SK-N-SH (cell line): Measurements from ENCODE around the gene FERMT1. TPM values are rescaled to one million over a fixed set of nuclear protein-coding genes. Genes with fewer than 3 reads are reported as not detected.

ENCODE experiments used
- CTCF ChIA-PET: fragments of 300-600, 350-600 bp; formaldehyde crosslinking; extraction: SDS; loops from one replicate; lab custom pipeline; 2021; lab: Yijun Ruan, JAX
- POLR2A ChIA-PET: fragments of 350-600 bp; sonication (Branson Sonifier 250); formaldehyde crosslinking; extraction: SDS; loops from one replicate; lab custom pipeline; 2020; ENCODE audit warnings: antibody characterized with exemption, inconsistent platforms; lab: Yijun Ruan, JAX
- DNase-seq: peaks from one replicate; pipeline ENCODE4 v3.0.0; 2012
- H2AFZ ChIP-seq: fragments of 200-600 bp; sonication (generic); 2 replicates; pipeline ENCODE4 v1.8.1; 2016; ENCODE audit warnings: antibody characterized with exemption, mild to moderate bottlenecking, low read depth
- H3F3A ChIP-seq: fragments of 200-600 bp; sonication (generic); replicated peaks from 2 replicates; pipeline ENCODE3; 2016; ENCODE audit warnings: antibody characterized with exemption, mild to moderate bottlenecking; ENCODE audit not compliant: insufficient read depth
- H3K27ac ChIP-seq, 2 experiments: fragments of 200-500 bp in 1 of 2; fragments of 200-600 bp in 1 of 2; sonication (Bioruptor generic) in 1 of 2; sonication (generic), shearing (Covaris generic) in 1 of 2; 2 replicates each; pipeline versions ENCODE4 v1.5.1 to v1.6.1; 2014 to 2016; ENCODE audit warnings: low read depth in 2 of 2, inconsistent platforms in 1 of 2, low read length in 1 of 2, mild to moderate bottlenecking in 1 of 2, mixed read lengths in 1 of 2
- H3K27me3 ChIP-seq: fragments of 200-600 bp; sonication (generic), shearing (Covaris generic); 2 replicates; pipeline ENCODE4 v1.6.1; 2016; ENCODE audit warnings: mixed run types; ENCODE audit not compliant: insufficient read depth
- H3K36me3 ChIP-seq, 2 experiments: fragments of 200-500 bp in 1 of 2; fragments of 200-600 bp in 1 of 2; sonication (Bioruptor generic) in 1 of 2; sonication (generic) in 1 of 2; replicated peaks in 1 of 2; 2 replicates each; pipeline versions ENCODE3 to v1.5.1; 2014 to 2016; ENCODE audit warnings: low read length in 1 of 2, mild to moderate bottlenecking in 1 of 2; ENCODE audit not compliant: insufficient read depth in 2 of 2, control insufficient read depth in 1 of 2
- H3K4me1 ChIP-seq, 2 experiments: fragments of 200-500 bp in 1 of 2; fragments of 200-600 bp in 1 of 2; sonication (Bioruptor generic) in 1 of 2; sonication (generic), shearing (Covaris generic) in 1 of 2; 2 replicates each; pipeline versions ENCODE4 v1.5.1 to v1.6.1; 2014 to 2016; ENCODE audit warnings: low read depth in 1 of 2, low read length in 1 of 2, mixed run types in 1 of 2; ENCODE audit not compliant: insufficient read depth in 2 of 2, control insufficient read depth in 1 of 2
- H3K4me2 ChIP-seq: fragments of 200-600 bp; sonication (generic), shearing (Covaris generic); 2 replicates; pipeline ENCODE4 v1.6.1; 2017; ENCODE audit warnings: mixed run types
- H3K4me3 ChIP-seq, 2 experiments: fragments of 200-500 bp in 1 of 2; fragments of 200-600 bp in 1 of 2; sonication (Bioruptor generic) in 1 of 2; sonication (generic), shearing (Covaris generic) in 1 of 2; 2 replicates each; pipeline versions ENCODE4 v1.5.1 to v1.8.1; 2014 to 2016; ENCODE audit warnings: low read depth in 2 of 2, inconsistent platforms in 1 of 2, low read length in 1 of 2, mild to moderate bottlenecking in 1 of 2, mixed read lengths in 1 of 2, moderate library complexity in 1 of 2
- H3K79me2 ChIP-seq: fragments of 200-600 bp; sonication (generic); 2 replicates; pipeline ENCODE4 v1.8.1; 2017; ENCODE audit warnings: mild to moderate bottlenecking; ENCODE audit not compliant: insufficient read depth
- H3K9ac ChIP-seq: fragments of 200-600 bp; sonication (generic); 2 replicates; pipeline ENCODE4 v1.6.1; 2017; ENCODE audit warnings: mixed run types
- H3K9me2 ChIP-seq: fragments of 200-600 bp; sonication (generic); 2 replicates; pipeline ENCODE4 v1.6.1; 2017; ENCODE audit warnings: mixed run types
- H3K9me3 ChIP-seq: fragments of 200-600 bp; sonication (generic); 2 replicates; pipeline ENCODE4 v1.6.1; 2017; ENCODE audit warnings: mixed run types, mild to moderate bottlenecking, moderate library complexity
- H4K20me1 ChIP-seq: fragments of 200-600 bp; sonication (generic); 2 replicates; pipeline ENCODE4 v1.6.1; 2017; ENCODE audit warnings: mild to moderate bottlenecking, mixed run types; ENCODE audit not compliant: insufficient read depth
- CTCF ChIP-seq: fragments of 200-600 bp; sonication (generic); IDR thresholded peaks from 2 replicates; pipeline ENCODE4 v1.6.1; 2017; ENCODE audit warnings: antibody characterized with exemption, mild to moderate bottlenecking, moderate library complexity
- ELF1 ChIP-seq: IDR thresholded peaks from 2 replicates; pipeline ENCODE4 v1.4.0; 2012
- FOSL2 ChIP-seq: IDR thresholded peaks from 2 replicates; pipeline ENCODE4 v1.4.0; 2012; ENCODE audit warnings: low read depth, mild to moderate bottlenecking, moderate library complexity, borderline replicate concordance
- FOXJ3 ChIP-seq: sonication (generic); formaldehyde crosslinking; IDR thresholded peaks from 2 replicates; pipeline ENCODE4 v1.5.1; 2020; ENCODE audit warnings: mild to moderate bottlenecking, missing genetic modification reagents
- FOXM1 ChIP-seq: IDR thresholded peaks from 2 replicates; pipeline ENCODE4 v1.4.0; 2012; ENCODE audit warnings: low read depth, mild to moderate bottlenecking
- GABPA ChIP-seq: IDR thresholded peaks from 2 replicates; pipeline ENCODE4 v1.4.0; 2012; ENCODE audit warnings: low read depth, mild to moderate bottlenecking
- GATA2 ChIP-seq: sonication (generic); formaldehyde crosslinking; IDR thresholded peaks from 2 replicates; pipeline ENCODE4 v1.5.0; 2020; ENCODE audit warnings: mild to moderate bottlenecking, missing genetic modification reagents
- JUND ChIP-seq: IDR thresholded peaks from 2 replicates; pipeline ENCODE4 v1.4.0; 2012
- RAD21 ChIP-seq: IDR thresholded peaks from 2 replicates; pipeline ENCODE4 v1.6.1; 2012; ENCODE audit warnings: mild to moderate bottlenecking, low read length
- RCOR1 ChIP-seq: fragments of 150-350 bp; IDR thresholded peaks from 2 replicates; pipeline ENCODE4 v1.6.1; 2017; ENCODE audit warnings: antibody characterized with exemption, low read length
- RXRA ChIP-seq: IDR thresholded peaks from 2 replicates; pipeline ENCODE4 v1.4.0; 2012; ENCODE audit warnings: low read depth, mild to moderate bottlenecking, borderline replicate concordance
- SIN3A ChIP-seq: IDR thresholded peaks from 2 replicates; pipeline ENCODE4 v1.6.1; 2012; ENCODE audit warnings: low read depth, mild to moderate bottlenecking, low read length, moderate library complexity, borderline replicate concordance
- SMC3 ChIP-seq: IDR thresholded peaks from 2 replicates; pipeline ENCODE4 v1.6.1; 2012; ENCODE audit warnings: low read depth, low read length, improper control_type of control experiment
- TAF1 ChIP-seq: IDR thresholded peaks from 2 replicates; pipeline ENCODE4 v1.6.1; 2012; ENCODE audit warnings: low read depth, mild to moderate bottlenecking, low read length, moderate library complexity, borderline replicate concordance
- TCF12 ChIP-seq: IDR thresholded peaks from 2 replicates; pipeline ENCODE4 v1.4.0; 2012
- TEAD4 ChIP-seq: IDR thresholded peaks from 2 replicates; pipeline ENCODE4 v1.4.0; 2012; ENCODE audit warnings: mild to moderate bottlenecking, borderline replicate concordance; ENCODE audit not compliant: insufficient read depth
- YY1 ChIP-seq: IDR thresholded peaks from 2 replicates; pipeline ENCODE4 v1.4.0; 2012; ENCODE audit warnings: low read depth, mild to moderate bottlenecking
- WGBS: methylation state at CpG from one replicate; pipeline ENCODE4 v1.1.6; 2017; ENCODE audit warnings: low lambda C conversion rate; 5-methylcytosine and 5-hydroxymethylcytosine counted together
- polyA plus RNA-seq, 3 experiments: library from polyadenylated mRNA; depleted of rRNA; stranded (reverse); fragments of >200 nt; gene quantifications; 2 replicates each; pipeline ENCODE4 v1.2.3, GENCODE V29; 2012
- TF ChIP-seq, protein P1 (sequence below): IDR thresholded peaks from 2 replicates; pipeline ENCODE4 v1.4.0; 2012; ENCODE audit warnings: low read depth, borderline replicate concordance
- TF ChIP-seq, protein P2 (sequence below): IDR thresholded peaks from 2 replicates; pipeline ENCODE4 v1.6.1; 2012; ENCODE audit warnings: mild to moderate bottlenecking, low read depth, low read length, moderate library complexity

The FERMT1 gene
- polyA plus RNA-seq, 1 of the 3 experiments (the other 2 are of a cell fraction), result 0.81 TPM

DNA sequence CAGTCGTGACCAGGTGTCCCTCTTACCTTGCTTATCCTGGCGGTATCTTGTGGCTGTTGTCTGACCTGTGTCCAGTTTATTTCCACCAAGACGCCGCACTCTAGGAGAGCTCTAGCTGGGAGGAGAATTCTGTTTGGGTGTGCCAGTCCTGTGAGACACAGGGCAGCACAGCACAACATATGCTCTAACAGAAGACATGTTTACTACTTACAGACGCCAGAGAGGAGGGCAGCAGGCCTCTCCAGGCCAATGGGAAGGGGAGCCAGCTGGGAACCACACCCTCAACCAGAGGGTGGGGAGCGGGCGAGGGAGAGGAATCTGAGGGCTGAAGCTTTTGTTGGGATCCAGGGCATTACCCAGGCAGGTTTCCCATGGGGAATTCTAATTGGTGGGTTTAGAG lies 25.2 kb upstream of the FERMT1 start:
- Histone ChIP-seq H3K79me2 (no peaks in the 10 kb centered on the region), H3K36me3 (no peaks in the 10 kb centered on the region), H3K27ac (no peak overlapping the region), H3K4me1 (no peaks in the 10 kb centered on the region), H3K9me3 (no peaks in the 10 kb centered on the region), H3F3A (no peaks in the 10 kb centered on the region), H3K4me3 (no peak overlapping the region), H2AFZ (no peak overlapping the region), H4K20me1 (no peaks in the 10 kb centered on the region), H3K9ac (no peak overlapping the region), H3K4me2 (no peak overlapping the region), H3K27me3 (no peaks in the 10 kb centered on the region), H3K9me2 (no peaks in the 10 kb centered on the region)
- 22% methylated on average over 5 of the region's 7 CpGs for WGBS
- TF ChIP-seq, protein P1, sequence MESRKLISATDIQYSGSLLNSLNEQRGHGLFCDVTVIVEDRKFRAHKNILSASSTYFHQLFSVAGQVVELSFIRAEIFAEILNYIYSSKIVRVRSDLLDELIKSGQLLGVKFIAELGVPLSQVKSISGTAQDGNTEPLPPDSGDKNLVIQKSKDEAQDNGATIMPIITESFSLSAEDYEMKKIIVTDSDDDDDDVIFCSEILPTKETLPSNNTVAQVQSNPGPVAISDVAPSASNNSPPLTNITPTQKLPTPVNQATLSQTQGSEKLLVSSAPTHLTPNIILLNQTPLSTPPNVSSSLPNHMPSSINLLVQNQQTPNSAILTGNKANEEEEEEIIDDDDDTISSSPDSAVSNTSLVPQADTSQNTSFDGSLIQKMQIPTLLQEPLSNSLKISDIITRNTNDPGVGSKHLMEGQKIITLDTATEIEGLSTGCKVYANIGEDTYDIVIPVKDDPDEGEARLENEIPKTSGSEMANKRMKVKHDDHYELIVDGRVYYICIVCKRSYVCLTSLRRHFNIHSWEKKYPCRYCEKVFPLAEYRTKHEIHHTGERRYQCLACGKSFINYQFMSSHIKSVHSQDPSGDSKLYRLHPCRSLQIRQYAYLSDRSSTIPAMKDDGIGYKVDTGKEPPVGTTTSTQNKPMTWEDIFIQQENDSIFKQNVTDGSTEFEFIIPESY, result no peak
- no peak for TF ChIP-seq FOXJ3 (CRISPR knock-in tag)
- ChIA-PET CTCF (interaction anchor here (0.6 to 0.7 kb wide), 2 partner anchors 10 to 33 kb away, joined by 3 read pairs; no protein-coding TSS in a partner anchor), POLR2A (no interaction called here)
- DNase-seq, result no peak

DNA sequence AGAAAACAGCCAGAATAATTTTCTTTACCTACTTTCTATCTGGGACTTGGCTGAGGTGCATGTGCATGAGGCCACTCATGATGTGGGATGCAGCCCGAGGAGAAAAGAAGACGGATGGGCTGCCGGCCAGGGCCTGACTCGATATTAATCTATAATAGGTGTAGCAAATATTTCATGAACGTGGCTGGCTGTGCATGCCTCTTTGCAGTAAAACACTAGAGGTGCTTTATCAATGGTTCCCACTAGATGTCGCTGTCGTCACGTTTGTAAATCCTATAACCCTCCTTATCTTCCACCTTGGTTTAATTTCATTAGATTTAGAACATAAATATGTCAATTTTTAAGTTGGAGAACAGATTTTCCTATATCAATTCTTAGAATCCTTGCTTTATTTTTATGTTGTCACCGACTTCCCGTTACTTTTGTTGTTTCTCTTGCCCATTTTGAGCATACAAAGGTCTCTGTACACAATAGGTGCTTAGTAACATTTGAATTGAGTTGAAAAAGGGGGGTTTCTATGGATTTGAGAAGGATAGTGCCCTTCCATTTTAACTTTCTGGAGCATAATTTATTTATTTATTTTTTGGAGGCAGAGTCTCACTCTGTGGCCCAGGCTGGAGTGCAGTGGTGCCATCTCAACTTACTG lies 19.6 kb upstream of the FERMT1 start:
- Histone ChIP-seq H3K4me1 (no peaks in the 10 kb centered on the region), H3K9me2 (no peaks in the 10 kb centered on the region), H3K79me2 (no peaks in the 10 kb centered on the region), H3K27me3 (no peaks in the 10 kb centered on the region; the same call in 1 of the 2 replicates), H3K4me2 (no peak overlapping the region), H2AFZ (no peak overlapping the region), H3K4me3 (peak overlapping the region in 1 of 2 experiments; percentile 4; a peak in 1 of 4 replicates), H3K9me3 (no peaks in the 10 kb centered on the region), H3K27ac (no peak overlapping the region), H3K36me3 (no peaks in the 10 kb centered on the region), H3K9ac (no peak overlapping the region), H4K20me1 (no peaks in the 10 kb centered on the region), H3F3A (no peaks in the 10 kb centered on the region)
- no peak for TF ChIP-seq ELF1
- peak; percentile 88 for TF ChIP-seq CTCF
- TF ChIP-seq, protein P2, sequence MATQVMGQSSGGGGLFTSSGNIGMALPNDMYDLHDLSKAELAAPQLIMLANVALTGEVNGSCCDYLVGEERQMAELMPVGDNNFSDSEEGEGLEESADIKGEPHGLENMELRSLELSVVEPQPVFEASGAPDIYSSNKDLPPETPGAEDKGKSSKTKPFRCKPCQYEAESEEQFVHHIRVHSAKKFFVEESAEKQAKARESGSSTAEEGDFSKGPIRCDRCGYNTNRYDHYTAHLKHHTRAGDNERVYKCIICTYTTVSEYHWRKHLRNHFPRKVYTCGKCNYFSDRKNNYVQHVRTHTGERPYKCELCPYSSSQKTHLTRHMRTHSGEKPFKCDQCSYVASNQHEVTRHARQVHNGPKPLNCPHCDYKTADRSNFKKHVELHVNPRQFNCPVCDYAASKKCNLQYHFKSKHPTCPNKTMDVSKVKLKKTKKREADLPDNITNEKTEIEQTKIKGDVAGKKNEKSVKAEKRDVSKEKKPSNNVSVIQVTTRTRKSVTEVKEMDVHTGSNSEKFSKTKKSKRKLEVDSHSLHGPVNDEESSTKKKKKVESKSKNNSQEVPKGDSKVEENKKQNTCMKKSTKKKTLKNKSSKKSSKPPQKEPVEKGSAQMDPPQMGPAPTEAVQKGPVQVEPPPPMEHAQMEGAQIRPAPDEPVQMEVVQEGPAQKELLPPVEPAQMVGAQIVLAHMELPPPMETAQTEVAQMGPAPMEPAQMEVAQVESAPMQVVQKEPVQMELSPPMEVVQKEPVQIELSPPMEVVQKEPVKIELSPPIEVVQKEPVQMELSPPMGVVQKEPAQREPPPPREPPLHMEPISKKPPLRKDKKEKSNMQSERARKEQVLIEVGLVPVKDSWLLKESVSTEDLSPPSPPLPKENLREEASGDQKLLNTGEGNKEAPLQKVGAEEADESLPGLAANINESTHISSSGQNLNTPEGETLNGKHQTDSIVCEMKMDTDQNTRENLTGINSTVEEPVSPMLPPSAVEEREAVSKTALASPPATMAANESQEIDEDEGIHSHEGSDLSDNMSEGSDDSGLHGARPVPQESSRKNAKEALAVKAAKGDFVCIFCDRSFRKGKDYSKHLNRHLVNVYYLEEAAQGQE, result no peak
- no peak for TF ChIP-seq FOSL2
- TF ChIP-seq SMC3, result peak; percentile 56
- TF ChIP-seq TEAD4, result no peak
- no peak for TF ChIP-seq GABPA
- no peak for TF ChIP-seq GATA2 (CRISPR knock-in tag)
- no peak for TF ChIP-seq JUND
- no peak for TF ChIP-seq FOXM1
- peak; percentile 79 for TF ChIP-seq RAD21
- TF ChIP-seq SIN3A, result no peak
- TF ChIP-seq YY1, result no peak
- TF ChIP-seq TAF1, result no peak
- TF ChIP-seq RXRA, result no peak
- no peak for TF ChIP-seq TCF12
- no peak for TF ChIP-seq RCOR1
- POLR2A ChIA-PET, result no interaction called here
- 1% methylated on average over 10 of the region's 10 CpGs for WGBS
- peak; percentile 58 for DNase-seq
- CTCF ChIA-PET, result interaction anchor here (0.6 to 1.6 kb wide), 7 partner anchors 9 to 1766 kb away, joined by 3 to 6 read pairs (median 3); no protein-coding TSS in a partner anchor
